Cerebellar cortex (tissue), 1 donor: ENCODE measurements around the gene ZNF385B.
A peak's percentile ranks its signal among the peaks of the same experiment; 100 is the strongest.

Source experiments
- DNase-seq: peaks from one replicate; pipeline ENCODE4 v3.0.0-alpha.2; 2015; ENCODE audit warnings: low spot score

Gene ZNF385B

DNA sequence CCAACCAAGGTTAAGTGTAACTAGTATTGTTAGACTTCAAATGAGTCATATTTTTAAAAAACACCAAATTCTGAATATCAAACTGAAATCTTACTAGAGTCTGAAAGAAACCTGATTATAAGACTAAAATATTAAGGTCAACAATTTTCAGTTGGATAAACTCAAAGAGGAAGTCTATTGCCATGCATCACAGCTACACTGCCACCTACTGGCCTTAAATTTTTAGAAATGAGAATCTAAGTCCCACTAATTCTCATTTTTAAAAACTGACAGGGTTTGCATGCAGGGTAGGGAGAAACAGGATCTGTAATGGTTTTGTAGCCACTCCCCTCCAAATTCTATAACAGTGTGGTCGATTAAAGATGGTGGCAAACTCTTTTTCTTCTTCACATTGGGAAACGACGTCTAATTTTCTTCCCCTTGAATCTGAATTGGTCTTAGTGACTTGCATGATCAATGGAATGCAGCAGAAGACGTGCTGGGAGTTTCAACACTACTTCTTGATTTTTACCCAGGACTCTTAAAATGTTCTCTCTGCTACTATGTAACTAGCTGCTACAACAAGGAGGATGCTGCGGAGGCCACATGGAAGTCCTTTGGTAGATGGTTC is 420.7 kb downstream of the ZNF385B start:
- DNase-seq, result peak; percentile 38

GRCh38 chr2:179438654-179439053 is 422.8 kb downstream of the ZNF385B start:
- no peak for DNase-seq

DNA sequence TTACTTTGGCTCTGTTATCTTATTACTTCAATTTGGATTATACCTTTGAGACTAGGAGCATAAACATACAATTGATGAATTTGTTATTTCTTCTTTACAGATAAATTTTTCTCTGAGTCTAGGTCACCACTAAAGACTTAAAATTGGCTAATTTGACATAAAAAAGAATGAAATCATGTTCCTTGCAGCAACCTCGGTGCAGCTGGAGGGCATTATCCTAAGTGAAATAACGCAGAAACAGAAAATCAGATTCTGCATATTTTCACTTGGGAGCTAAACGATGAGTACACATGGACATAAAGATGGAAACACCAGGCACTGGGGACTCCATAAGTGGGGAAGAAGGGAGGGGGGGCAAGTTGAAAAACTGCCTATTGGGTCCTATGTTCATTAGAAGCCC is 424.0 kb downstream of the ZNF385B start:
- DNase-seq, result no peak

GRCh38 chr2:179435566-179435965 is 425.8 kb downstream of the ZNF385B start:
- DNase-seq, result no peak

- no peak for DNase-seq
Measured at GRCh38 chr2:179435000-179435399, 426.4 kb downstream of the ZNF385B start.

DNA sequence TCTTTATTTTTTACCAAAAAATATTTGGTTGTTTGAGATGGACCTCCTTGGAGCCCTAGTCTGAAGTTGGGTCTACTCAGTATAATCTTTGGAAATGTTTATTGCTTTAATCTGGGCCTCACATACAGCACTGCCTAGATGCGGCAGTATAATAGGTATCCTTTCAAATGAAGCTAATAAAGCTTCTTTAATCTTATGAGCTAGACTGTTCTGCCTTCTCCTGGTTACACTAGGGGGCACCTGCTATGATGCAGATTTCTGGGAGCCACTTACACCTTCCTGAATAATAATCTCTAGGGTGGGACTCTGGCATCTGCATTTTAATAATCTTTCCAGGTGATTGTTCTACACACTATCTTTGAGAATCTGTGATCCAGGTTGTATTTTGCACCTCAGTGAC is 427.1 kb downstream of the ZNF385B start:
- no peak for DNase-seq

GRCh38 chr2:179432751-179433150 is 428.7 kb downstream of the ZNF385B start:
- no peak for DNase-seq

DNA sequence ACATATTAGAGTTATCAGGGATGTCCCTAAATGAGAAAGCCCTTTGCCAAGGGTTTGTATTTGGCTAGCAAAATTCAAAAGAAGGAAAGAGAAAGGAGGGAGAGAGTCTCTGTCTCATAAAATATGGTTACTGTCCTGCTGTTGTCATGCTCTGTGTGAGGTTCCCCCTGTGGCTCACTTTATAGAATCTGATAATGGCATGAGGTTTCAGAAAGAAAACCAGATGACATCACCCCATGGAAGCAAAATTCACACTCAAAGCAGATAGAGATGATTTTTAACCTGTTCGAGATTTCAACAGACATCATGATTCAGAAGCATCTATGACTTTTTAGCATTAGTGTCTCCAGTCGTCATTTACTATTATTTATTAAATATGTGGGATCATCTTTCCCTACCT is 431.8 kb downstream of the ZNF385B start:
- no peak for DNase-seq

DNA sequence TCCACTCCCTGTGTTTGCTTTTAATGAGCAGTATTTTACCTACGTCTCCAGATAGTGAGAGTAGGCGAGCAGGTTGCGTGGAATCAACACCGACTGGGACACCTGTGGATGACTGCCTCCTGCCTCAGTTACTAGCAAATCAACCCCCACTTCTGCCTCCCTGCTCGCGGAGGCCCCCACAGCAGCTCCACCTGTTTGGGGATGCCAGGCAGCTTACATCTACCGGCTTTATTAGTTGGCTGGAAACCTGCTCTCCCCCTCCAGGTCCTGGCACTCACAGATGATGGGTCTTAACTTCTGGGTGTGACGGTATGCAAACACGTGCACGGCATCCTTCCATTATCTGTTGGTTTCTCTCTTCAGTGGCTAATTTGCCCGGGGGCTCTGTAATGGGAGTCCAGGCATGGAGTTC is 432.3 kb downstream of the ZNF385B start:
- DNase-seq, result no peak

DNA sequence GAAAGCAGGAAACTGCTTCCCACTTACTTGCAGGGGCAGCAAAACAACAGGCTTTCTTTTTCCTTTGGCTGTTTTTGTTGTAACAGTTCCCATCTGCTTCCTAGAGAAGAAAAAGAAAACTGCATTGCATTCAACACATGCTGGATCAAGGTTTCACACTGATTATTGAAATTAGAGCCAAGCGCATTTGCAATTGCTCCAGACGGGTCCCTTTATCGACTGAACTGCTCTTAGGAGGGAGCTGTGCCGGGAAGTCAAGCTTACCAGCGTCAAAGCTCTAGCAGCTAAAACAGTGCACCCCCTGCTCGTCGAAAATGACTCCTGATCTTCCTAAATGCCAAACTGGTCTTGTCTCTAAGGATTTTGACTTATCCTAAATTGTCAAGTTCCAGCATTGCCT is 432.8 kb downstream of the ZNF385B start:
- peak; percentile 47 for DNase-seq

DNA sequence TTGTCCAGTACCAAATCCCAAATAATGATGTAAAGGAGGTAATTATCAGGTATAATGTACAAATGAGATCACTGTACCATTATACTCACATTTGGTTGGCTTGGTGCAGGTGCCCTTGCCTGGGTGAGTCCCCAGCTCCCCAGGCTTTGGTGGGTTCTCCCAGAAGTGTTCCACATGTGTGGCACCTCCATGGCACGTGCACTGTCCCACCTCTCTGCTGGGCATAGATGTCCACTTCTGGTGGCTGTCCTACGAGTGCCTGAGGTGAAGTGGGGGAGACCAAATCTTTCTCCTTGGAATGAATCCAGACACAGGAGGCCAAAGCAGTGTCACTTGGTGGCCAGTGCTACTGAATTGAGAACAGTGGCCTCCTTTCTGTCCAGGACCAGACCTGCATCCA is 434.3 kb downstream of the ZNF385B start:
- no peak for DNase-seq

DNA sequence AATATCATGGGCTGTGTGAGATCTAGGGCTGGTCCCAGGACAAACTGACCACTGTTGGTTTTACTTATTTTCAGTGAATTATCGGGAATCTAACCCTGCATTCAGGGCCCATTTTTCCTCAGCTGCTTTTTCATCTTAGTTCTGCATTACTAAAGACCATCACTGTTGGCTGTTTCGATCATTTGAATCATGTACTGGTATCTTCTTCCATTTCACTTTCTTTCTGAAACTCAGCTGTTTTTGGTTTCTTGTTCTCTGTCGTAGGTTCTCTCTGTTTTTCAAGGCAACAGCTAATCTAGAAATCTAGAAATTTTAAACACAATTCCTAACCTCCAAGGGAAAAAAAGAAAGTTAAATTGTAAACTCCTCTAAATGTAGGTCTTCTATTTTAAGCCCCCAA is 436.8 kb downstream of the ZNF385B start:
- no peak for DNase-seq

GRCh38 chr2:179422037-179422643 is 439.3 kb downstream of the ZNF385B start:
- DNase-seq, result peak; percentile 60

GRCh38 chr2:179417436-179417949 is 443.9 kb downstream of the ZNF385B start:
- DNase-seq, result no peak

DNA sequence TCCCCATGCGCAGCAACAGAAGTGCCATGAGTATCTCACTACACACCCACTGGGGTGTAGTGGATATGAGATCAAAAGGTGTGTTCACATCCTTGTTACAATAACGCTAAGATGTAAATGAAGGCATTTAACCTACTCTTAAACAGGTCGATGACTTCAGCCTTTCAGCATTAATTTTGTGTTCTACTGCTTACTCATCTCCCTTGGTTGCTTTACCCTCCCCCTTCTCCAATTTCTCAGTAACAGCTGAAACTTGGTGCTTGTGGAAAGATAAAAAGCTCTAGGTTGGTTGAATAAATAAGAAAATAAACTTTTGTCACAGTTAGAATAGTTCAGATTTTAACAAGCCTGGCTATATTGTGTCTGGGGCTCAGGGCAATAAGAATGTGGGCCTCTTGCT is 449.3 kb downstream of the ZNF385B start:
- no peak for DNase-seq

DNA sequence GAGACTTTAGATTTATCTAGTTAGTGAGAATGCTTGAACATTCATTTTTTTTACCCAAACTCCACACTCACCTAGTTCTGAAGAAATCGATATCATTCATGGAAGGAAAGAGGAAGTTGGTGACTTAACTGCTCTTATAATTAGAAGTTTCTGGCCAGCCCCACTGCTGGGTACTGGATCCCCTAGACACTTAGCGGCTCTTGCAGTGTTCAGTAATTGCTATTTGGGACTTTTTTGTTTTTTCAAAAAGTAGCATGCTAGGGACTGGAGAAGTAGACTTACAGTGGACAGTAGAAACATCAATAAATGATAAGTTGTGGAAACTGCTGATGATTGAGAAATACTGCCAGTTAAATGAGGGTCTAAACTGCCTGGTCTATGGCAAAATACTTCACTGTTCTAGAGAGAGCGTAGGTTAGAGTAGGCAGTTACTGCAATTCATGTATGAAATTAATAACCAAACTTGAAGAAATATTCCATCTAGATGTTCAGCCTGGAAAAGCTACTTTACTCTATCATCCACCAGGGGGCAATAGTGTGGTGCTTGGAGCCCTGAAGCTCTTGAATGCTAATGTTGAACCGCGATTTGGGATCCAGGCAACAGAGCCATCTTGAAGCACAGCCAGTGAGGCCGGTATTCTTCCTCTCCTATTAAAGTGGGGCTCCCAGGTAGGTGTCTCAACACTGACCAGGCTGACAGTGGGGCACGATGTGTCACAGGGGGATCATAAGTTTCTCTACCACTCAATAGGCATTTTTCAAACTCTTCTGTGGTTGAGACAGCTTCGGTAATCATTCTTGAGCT is 450.7 kb downstream of the ZNF385B start:
- peak; percentile 80 for DNase-seq

DNA sequence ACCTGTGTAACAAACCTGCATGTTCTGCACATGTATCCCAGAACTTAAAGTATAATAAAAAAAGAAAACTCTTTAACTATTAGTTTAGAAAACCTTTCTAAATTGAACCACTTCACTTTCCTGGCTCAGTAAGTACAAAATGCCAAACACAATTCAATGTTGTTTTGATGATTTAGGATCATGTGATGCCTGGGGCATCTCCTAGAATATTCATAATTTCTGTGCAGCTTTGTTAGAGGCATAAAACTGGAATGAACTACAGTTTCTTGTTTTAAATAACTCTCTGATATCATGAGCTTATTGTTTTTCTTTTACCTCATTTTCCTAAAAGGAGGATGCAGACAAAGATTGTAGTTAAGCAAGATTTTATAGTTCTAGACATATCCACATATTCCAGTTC is 457.8 kb downstream of the ZNF385B start:
- DNase-seq, result no peak

GRCh38 chr2:179393481-179393880 is 467.9 kb downstream of the ZNF385B start:
- no peak for DNase-seq
